Measurements from ENCODE around the gene CNIH1.

DNA sequence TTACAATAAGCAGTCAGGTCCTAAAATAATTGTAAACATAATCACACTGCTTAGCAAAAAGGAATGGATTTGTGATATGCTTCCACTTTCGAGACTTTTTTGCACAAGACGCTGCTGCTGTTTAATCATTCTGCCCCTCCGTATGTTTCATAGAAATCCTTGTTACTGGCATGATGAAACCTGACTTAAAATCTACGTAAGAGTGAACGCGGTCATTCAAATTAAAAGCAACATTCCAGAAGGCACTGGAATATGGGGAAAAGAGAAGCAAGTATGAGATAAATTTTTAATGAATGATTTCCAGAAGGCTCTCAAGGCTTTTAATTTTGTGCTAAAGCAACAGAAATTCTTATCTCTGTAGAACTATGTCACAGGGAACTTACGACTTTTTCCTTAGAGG is 1.1 kb downstream of the CNIH1 start:
- TF ChIP-seq, protein P1, sequence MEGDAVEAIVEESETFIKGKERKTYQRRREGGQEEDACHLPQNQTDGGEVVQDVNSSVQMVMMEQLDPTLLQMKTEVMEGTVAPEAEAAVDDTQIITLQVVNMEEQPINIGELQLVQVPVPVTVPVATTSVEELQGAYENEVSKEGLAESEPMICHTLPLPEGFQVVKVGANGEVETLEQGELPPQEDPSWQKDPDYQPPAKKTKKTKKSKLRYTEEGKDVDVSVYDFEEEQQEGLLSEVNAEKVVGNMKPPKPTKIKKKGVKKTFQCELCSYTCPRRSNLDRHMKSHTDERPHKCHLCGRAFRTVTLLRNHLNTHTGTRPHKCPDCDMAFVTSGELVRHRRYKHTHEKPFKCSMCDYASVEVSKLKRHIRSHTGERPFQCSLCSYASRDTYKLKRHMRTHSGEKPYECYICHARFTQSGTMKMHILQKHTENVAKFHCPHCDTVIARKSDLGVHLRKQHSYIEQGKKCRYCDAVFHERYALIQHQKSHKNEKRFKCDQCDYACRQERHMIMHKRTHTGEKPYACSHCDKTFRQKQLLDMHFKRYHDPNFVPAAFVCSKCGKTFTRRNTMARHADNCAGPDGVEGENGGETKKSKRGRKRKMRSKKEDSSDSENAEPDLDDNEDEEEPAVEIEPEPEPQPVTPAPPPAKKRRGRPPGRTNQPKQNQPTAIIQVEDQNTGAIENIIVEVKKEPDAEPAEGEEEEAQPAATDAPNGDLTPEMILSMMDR (IDR thresholded peaks at IDR 0.05; ENCODE audit: insufficient read depth, low read length, poor library complexity, severe bottlenecking), result no peak
- TF ChIP-seq EZH2phosphoT487 (conservative IDR thresholded peaks at IDR 0.05; ENCODE audit: low read length), result no peak

All from SU-DHL-6 (cell line).